H1 (cell line): ENCODE data around the gene RNFT1. TPM values are rescaled to one million over a fixed set of nuclear protein-coding genes. Genes with fewer than 3 reads are reported as not detected.

ENCODE experiments used
- CTCF ChIA-PET: fragments of 300-600 bp; sonication (Branson Sonifier 250); formaldehyde crosslinking; loops from one replicate; lab custom pipeline; 2021; ENCODE audit not compliant: partially characterized antibody; lab: Charles Lee
- POLR2A ChIA-PET: fragments of 300-600 bp; sonication (Branson Sonifier 250); formaldehyde crosslinking; loops from one replicate; lab custom pipeline; 2021; ENCODE audit warnings: inconsistent platforms; ENCODE audit not compliant: partially characterized antibody; lab: Charles Lee
- DNase-seq, 2 experiments: peaks; one replicate each; pipeline versions ENCODE4 v3.0.0 to v3.0.0-alpha.2; 2010 to 2022; ENCODE audit warnings: low spot score in 2 of 2, low read depth in 1 of 2, mixed read lengths in 1 of 2
- FAIRE-seq: peaks from 2 replicates; lab custom pipeline; 2011; peaks lifted over from hg19 to GRCh38; lab: Jason Lieb, UNC
- H2AFZ ChIP-seq: 2 replicates; pipeline ENCODE4 v1.8.1; 2012; ENCODE audit warnings: low read length, inconsistent platforms
- H2AK5ac ChIP-seq: 2 replicates; pipeline ENCODE4 v1.6.1; 2013; ENCODE audit warnings: low read depth, low read length
- H2BK120ac ChIP-seq: replicated peaks from 2 replicates; pipeline ENCODE3; 2013; ENCODE audit warnings: low read depth, low read length, inconsistent platforms
- H2BK12ac ChIP-seq: 2 replicates; pipeline ENCODE4 v1.6.1; 2013; ENCODE audit warnings: low read depth, low read length
- H2BK15ac ChIP-seq: 2 replicates; pipeline ENCODE4 v1.6.1; 2013; ENCODE audit warnings: low read length
- H2BK20ac ChIP-seq: 2 replicates; pipeline ENCODE4 v1.6.1; 2013; ENCODE audit warnings: low read length
- H2BK5ac ChIP-seq: 2 replicates; pipeline ENCODE4 v1.6.1; 2013; ENCODE audit warnings: low read depth, low read length
- H3K14ac ChIP-seq: 2 replicates; pipeline ENCODE4 v1.6.1; 2013; ENCODE audit warnings: inconsistent platforms; ENCODE audit not compliant: insufficient read length
- H3K18ac ChIP-seq: 2 replicates; pipeline ENCODE4 v1.6.1; 2013; ENCODE audit warnings: low read length; ENCODE audit errors: extremely low read depth
- H3K23ac ChIP-seq: 2 replicates; pipeline ENCODE4 v1.6.1; 2013; ENCODE audit warnings: inconsistent platforms; ENCODE audit not compliant: insufficient read length
- H3K23me2 ChIP-seq: 2 replicates; pipeline ENCODE4 v1.6.1; 2013; ENCODE audit warnings: low read depth, low read length
- H3K27ac ChIP-seq: 2 replicates; pipeline ENCODE4 v1.6.1; 2011; ENCODE audit warnings: low read depth, low read length, inconsistent platforms
- H3K27me3 ChIP-seq, 4 experiments: replicated peaks in 1 of 4; 1 replicate in 1 of 4; 2 replicates in 3 of 4; pipeline versions ENCODE4 v1.6.1 to v1.8.1; 2011 to 2013; ENCODE audit warnings: low read length in 3 of 4, mild to moderate bottlenecking in 3 of 4, inconsistent platforms in 2 of 4, mixed read lengths in 2 of 4, moderate library complexity in 1 of 4; ENCODE audit not compliant: control insufficient read depth in 3 of 4, insufficient read depth in 3 of 4; ENCODE audit errors: extremely low read depth in 1 of 4
- H3K36me3 ChIP-seq, 4 experiments: 2 replicates each; pipeline versions ENCODE4 v1.6.1 to v1.8.1; 2011 to 2013; ENCODE audit warnings: mild to moderate bottlenecking in 4 of 4, low read length in 3 of 4, moderate library complexity in 2 of 4, control low read depth in 1 of 4, inconsistent platforms in 1 of 4; ENCODE audit not compliant: insufficient read depth in 4 of 4, control insufficient read depth in 2 of 4
- H3K4ac ChIP-seq: replicated peaks from 2 replicates; pipeline ENCODE3; 2013; ENCODE audit warnings: low read length, low read depth, mixed read lengths, inconsistent platforms; ENCODE audit not compliant: insufficient read length
- H3K4me1 ChIP-seq, 4 experiments: replicated peaks in 1 of 4; 1 replicate in 1 of 4; 2 replicates in 3 of 4; pipeline versions ENCODE4 v1.6.1 to v1.8.1; 2011 to 2013; ENCODE audit warnings: low read length in 3 of 4, inconsistent platforms in 2 of 4, mixed read lengths in 1 of 4; ENCODE audit not compliant: insufficient read depth in 4 of 4, control insufficient read depth in 3 of 4
- H3K4me2 ChIP-seq, 2 experiments: 2 replicates each; pipeline versions ENCODE4 v1.6.1 to v1.8.1; 2011 to 2013; ENCODE audit warnings: low read depth in 2 of 2, low read length in 2 of 2, control low read depth in 1 of 2, inconsistent platforms in 1 of 2, mild to moderate bottlenecking in 1 of 2; ENCODE audit not compliant: insufficient read depth in 1 of 2
- H3K4me3 ChIP-seq, 4 experiments: fragments of 200-600, 300-600 bp in 1 of 4; sonication (generic), shearing (Covaris generic), sonication (Bioruptor Twin) in 1 of 4; 2 replicates each; pipeline versions ENCODE4 v1.5.1 to v1.8.1; 2011 to 2016; ENCODE audit warnings: low read length in 4 of 4, low read depth in 3 of 4, control low read depth in 2 of 4, inconsistent platforms in 2 of 4, mild to moderate bottlenecking in 2 of 4, mixed read lengths in 1 of 4, moderate library complexity in 1 of 4; ENCODE audit not compliant: insufficient read depth in 2 of 4; ENCODE audit errors: extremely low read depth in 1 of 4
- H3K56ac ChIP-seq: replicated peaks from 2 replicates; pipeline ENCODE3; 2013; ENCODE audit warnings: low read depth, mild to moderate bottlenecking, mixed read lengths, low read length, inconsistent platforms; ENCODE audit not compliant: insufficient read length
- H3K79me1 ChIP-seq: 2 replicates; pipeline ENCODE4 v1.6.1; 2013; ENCODE audit warnings: low read depth, low read length, control low read depth
- H3K79me2 ChIP-seq, 2 experiments: 2 replicates each; pipeline versions ENCODE4 v1.6.1 to v1.8.1; 2012 to 2013; ENCODE audit warnings: low read length in 2 of 2, mild to moderate bottlenecking in 2 of 2, inconsistent platforms in 1 of 2; ENCODE audit not compliant: insufficient read depth in 2 of 2, control insufficient read depth in 1 of 2
- H3K9ac ChIP-seq, 4 experiments: replicated peaks in 1 of 4; 1 replicate in 1 of 4; 2 replicates in 3 of 4; pipeline versions ENCODE4 v1.6.1 to v1.8.1; 2011 to 2013; ENCODE audit warnings: low read depth in 3 of 4, low read length in 3 of 4, control low read depth in 2 of 4, mild to moderate bottlenecking in 2 of 4, moderate library complexity in 2 of 4, inconsistent platforms in 1 of 4; ENCODE audit errors: extremely low read depth in 1 of 4
- H3K9me3 ChIP-seq, 2 experiments: 2 replicates each; pipeline versions ENCODE4 v1.6.1 to v1.8.1; 2012 to 2013; ENCODE audit warnings: mild to moderate bottlenecking in 2 of 2, moderate library complexity in 2 of 2, control low read depth in 1 of 2, inconsistent platforms in 1 of 2, low read depth in 1 of 2, low read length in 1 of 2, mixed read lengths in 1 of 2; ENCODE audit not compliant: insufficient read depth in 2 of 2
- H4K20me1 ChIP-seq, 2 experiments: replicated peaks in 1 of 2; 2 replicates each; pipeline versions ENCODE3 to v1.8.1; 2011 to 2013; ENCODE audit warnings: inconsistent platforms in 2 of 2, low read length in 2 of 2, mild to moderate bottlenecking in 1 of 2; ENCODE audit not compliant: insufficient read depth in 2 of 2, control insufficient read depth in 1 of 2
- H4K5ac ChIP-seq: 2 replicates; pipeline ENCODE4 v1.6.1; 2013; ENCODE audit warnings: low read length, low read depth, mixed read lengths, inconsistent platforms; ENCODE audit not compliant: insufficient read length
- H4K8ac ChIP-seq: 2 replicates; pipeline ENCODE4 v1.8.0; 2013; ENCODE audit warnings: mild to moderate bottlenecking, moderate library complexity, low read length, inconsistent platforms; ENCODE audit not compliant: insufficient read depth; ENCODE audit errors: extremely low read depth
- H4K91ac ChIP-seq: replicated peaks from 2 replicates; pipeline ENCODE3; 2013; ENCODE audit warnings: low read length, mixed read lengths, inconsistent platforms; ENCODE audit not compliant: insufficient read length
- JUN ChIP-seq: IDR thresholded peaks from 2 replicates; pipeline ENCODE4 v1.6.1; 2011; ENCODE audit warnings: low read depth, mild to moderate bottlenecking, improper control_type of control experiment, low read length
- WGBS, 2 experiments: shearing (Covaris generic) in 1 of 2; methylation state at CpG; one replicate each; pipeline versions ENCODE4 v1.1.6 to v1.1.7; 2013 to 2015; ENCODE audit warnings: low lambda C conversion rate in 2 of 2, mixed read lengths in 2 of 2, inconsistent platforms in 1 of 2, low coverage in 1 of 2, missing lambda C conversion rate in 1 of 2; ENCODE audit not compliant: insufficient replicate concordance in 2 of 2, insufficient coverage in 1 of 2, insufficient read length in 1 of 2; ENCODE audit errors: extremely low coverage in 1 of 2, missing lambda C conversion rate in 1 of 2; 5-methylcytosine and 5-hydroxymethylcytosine counted together
- polyA plus RNA-seq, 7 experiments: library from polyadenylated mRNA; depleted of rRNA in 3 of 7; stranded (reverse) in 5 of 7; unstranded in 2 of 7; fragments of >200 nt in 5 of 7; fragments of 200-250 nt in 2 of 7; gene quantifications; 1 replicate in 5 of 7; 2 replicates in 1 of 7; 4 replicates in 1 of 7; pipeline versions ENCODE4 v1.2.1 to v1.2.3, GENCODE V29; 2011 to 2013; ENCODE audit warnings: missing spikeins in 2 of 7, mixed read lengths in 2 of 7
- total RNA-seq: library from RNA; stranded (reverse); fragmentation: NEBNext Ultra II Directional; extraction: Animal tissue kit (Norgen Biotek cat#: 25700); gene quantifications from 2 replicates; pipeline ENCODE4 v1.2.1, GENCODE V29; 2021

Gene RNFT1
- total and polyA plus RNA-seq, 2 of the 8 experiments (the other 6 are each of a cell fraction or from before 2014, with no cell fraction given): 3.0 to 5.2 TPM

DNA sequence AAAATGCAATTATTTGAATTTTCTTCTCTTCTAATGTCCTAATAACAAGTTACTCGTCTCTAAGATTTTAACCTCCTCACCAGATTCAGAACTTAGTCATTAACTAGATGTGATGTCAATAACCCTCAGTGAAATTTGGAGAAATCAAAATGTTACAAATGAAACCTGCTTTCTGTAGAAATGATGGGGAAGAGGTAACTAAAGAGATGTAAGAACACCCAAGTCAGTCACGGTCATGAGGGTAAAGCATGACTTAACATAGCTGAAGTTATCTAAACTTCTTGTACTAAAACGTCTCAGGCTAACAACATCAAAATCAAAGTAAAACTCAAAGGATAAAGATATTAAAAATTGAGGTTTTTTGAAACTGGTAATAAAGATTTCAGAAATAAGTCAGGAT, 9.7 kb downstream of the RNFT1 start:
- TF ChIP-seq JUN: no peak
- TF ChIP-seq, all 59 proteins: peak for 0
- FAIRE-seq (no peak), DNase-seq (no peak)
- H3K14ac ChIP-seq: no peak overlapping the region
- no peak overlapping the region for H3K9ac ChIP-seq
- H3K79me2 ChIP-seq: no peaks in the 10 kb centered on the region
- no peaks in the 10 kb centered on the region for H3K79me1 ChIP-seq
- H3K23me2 ChIP-seq: no peaks in the 10 kb centered on the region
- no peak overlapping the region for H3K4ac ChIP-seq
- H2BK120ac ChIP-seq: no peak overlapping the region
- H3K36me3 ChIP-seq: no peaks in the 10 kb centered on the region
- no peak overlapping the region for H2BK15ac ChIP-seq
- H3K27ac ChIP-seq: no peak overlapping the region
- no peak overlapping the region for H3K23ac ChIP-seq
- H2BK20ac ChIP-seq: no peak overlapping the region
- H4K91ac ChIP-seq: no peak overlapping the region
- H3K4me2 ChIP-seq: no peak overlapping the region
- no peaks in the 10 kb centered on the region for H4K20me1 ChIP-seq
- no peaks in the 10 kb centered on the region for H3K4me1 ChIP-seq
- WGBS, 2 experiments: 77% methylated on average over 3 of the region's 3 CpGs; no CpG with 5 or more reads in 1 of the 2 experiments
- CTCF ChIA-PET: interaction anchor here (1.1 to 1.6 kb wide), 2 partner anchors 8 to 41 kb away, joined by 3 to 4 read pairs; no protein-coding TSS in a partner anchor
- no peaks in the 10 kb centered on the region for H3K9me3 ChIP-seq
- no peak overlapping the region for H4K5ac ChIP-seq
- no peak overlapping the region for H3K4me3 ChIP-seq
- H2BK12ac ChIP-seq: no peak overlapping the region
- POLR2A ChIA-PET: no interaction called here
- no peak overlapping the region for H2AFZ ChIP-seq
- H3K27me3 ChIP-seq: no peaks in the 10 kb centered on the region
- no peak overlapping the region for H2BK5ac ChIP-seq
- H4K8ac ChIP-seq: no peak overlapping the region
- no peak overlapping the region for H2AK5ac ChIP-seq
- no peak overlapping the region for H3K56ac ChIP-seq
- no peak overlapping the region for H3K18ac ChIP-seq
